Neural progenitor cell (in vitro differentiated cells): ENCODE data around the gene INVS.
"Not testable (repeated sequence)": the region's sequence is repeated elsewhere in the genome, so short reads cannot be mapped to it uniquely, and the experiment has no call there.

ENCODE experiments used
- CTCF ChIP-seq: fragments of 200-600 bp; sonication (generic); IDR thresholded peaks from 2 replicates; pipeline ENCODE4 v1.5.1; 2017; ENCODE audit warnings: antibody characterized with exemption, mild to moderate bottlenecking
- EZH2 ChIP-seq: fragments of 200-600 bp; sonication (generic); IDR thresholded peaks from 2 replicates; pipeline ENCODE4 v1.6.1; 2017; ENCODE audit warnings: antibody characterized with exemption, mild to moderate bottlenecking, moderate library complexity
- EZH2phosphoT487 ChIP-seq: fragments of 200-600 bp; sonication (generic); IDR thresholded peaks from 2 replicates; pipeline ENCODE4 v1.6.1; 2017; ENCODE audit warnings: antibody characterized with exemption

GRCh38 chr9:100140303-100140702 is 41.3 kb downstream of the INVS start:
- not testable (repeated sequence) for TF ChIP-seq CTCF, EZH2phosphoT487, EZH2
